ENCODE data around the gene SLC12A8.

SLC12A8 gene

GRCh38 chr3:125132815-125133214 lies 79.7 kb downstream of the SLC12A8 start:
- in situ Hi-C loops (cut with HindIII; ENCODE audit: low pct_unique_long_range_greater_than_20kb, low sequenced_read_pairs) = no loop called here
- DNase-seq (ENCODE audit: low read depth in 1 of 2, low spot score in 1 of 2) = no peak
- TF ChIP-seq JUND (IDR thresholded peaks at IDR 0.05; ENCODE audit: low read depth) = no peak

GRCh38 chr3:125129512-125129997 lies 83.0 kb downstream of the SLC12A8 start:
- DNase-seq (ENCODE audit: low read depth in 1 of 2, low spot score in 1 of 2) = peak in 1 of 2 experiments; percentile 12
- TF ChIP-seq JUND (IDR thresholded peaks at IDR 0.05; ENCODE audit: low read depth) = no peak
- in situ Hi-C loops (cut with HindIII; ENCODE audit: low pct_unique_long_range_greater_than_20kb, low sequenced_read_pairs) = no loop called here

- in situ Hi-C loops (cut with HindIII; ENCODE audit: low pct_unique_long_range_greater_than_20kb, low sequenced_read_pairs) = no loop called here
- no peak for TF ChIP-seq JUND (IDR thresholded peaks at IDR 0.05; ENCODE audit: low read depth)
- DNase-seq (ENCODE audit: low read depth in 1 of 2, low spot score in 1 of 2) = no peak
Measured at GRCh38 chr3:125128861-125129501, 83.6 kb downstream of the SLC12A8 start.

GRCh38 chr3:125126323-125126722 lies 86.2 kb downstream of the SLC12A8 start:
- in situ Hi-C loops (cut with HindIII; ENCODE audit: low pct_unique_long_range_greater_than_20kb, low sequenced_read_pairs) = no loop called here
- no peak for DNase-seq (ENCODE audit: low read depth in 1 of 2, low spot score in 1 of 2)
- TF ChIP-seq JUND (IDR thresholded peaks at IDR 0.05; ENCODE audit: low read depth) = no peak

GRCh38 chr3:125125821-125126245 lies 86.7 kb downstream of the SLC12A8 start:
- DNase-seq (ENCODE audit: low read depth in 1 of 2, low spot score in 1 of 2) = no peak
- in situ Hi-C loops (cut with HindIII; ENCODE audit: low pct_unique_long_range_greater_than_20kb, low sequenced_read_pairs) = no loop called here
- no peak for TF ChIP-seq JUND (IDR thresholded peaks at IDR 0.05; ENCODE audit: low read depth)

- TF ChIP-seq JUND (IDR thresholded peaks at IDR 0.05; ENCODE audit: low read depth) = no peak
- DNase-seq (ENCODE audit: low read depth in 1 of 2, low spot score in 1 of 2) = no peak
- in situ Hi-C loops (cut with HindIII; ENCODE audit: low pct_unique_long_range_greater_than_20kb, low sequenced_read_pairs) = no loop called here
Measured at GRCh38 chr3:125123451-125124305, 88.9 kb downstream of the SLC12A8 start.

- DNase-seq (ENCODE audit: low read depth in 1 of 2, low spot score in 1 of 2) = no peak
- TF ChIP-seq JUND (IDR thresholded peaks at IDR 0.05; ENCODE audit: low read depth) = no peak
- in situ Hi-C loops (cut with HindIII; ENCODE audit: low pct_unique_long_range_greater_than_20kb, low sequenced_read_pairs) = no loop called here
Measured at GRCh38 chr3:125121246-125122010, 91.1 kb downstream of the SLC12A8 start.

- no peak for DNase-seq (ENCODE audit: low read depth in 1 of 2, low spot score in 1 of 2)
- in situ Hi-C loops (cut with HindIII; ENCODE audit: low pct_unique_long_range_greater_than_20kb, low sequenced_read_pairs) = no loop called here
- TF ChIP-seq JUND (IDR thresholded peaks at IDR 0.05; ENCODE audit: low read depth) = no peak
Measured at GRCh38 chr3:125120379-125121122, 92.0 kb downstream of the SLC12A8 start.

- no peak for TF ChIP-seq JUND (IDR thresholded peaks at IDR 0.05; ENCODE audit: low read depth)
- in situ Hi-C loops (cut with HindIII; ENCODE audit: low pct_unique_long_range_greater_than_20kb, low sequenced_read_pairs) = no loop called here
- no peak for DNase-seq (ENCODE audit: low read depth in 1 of 2, low spot score in 1 of 2)
Measured at GRCh38 chr3:125119752-125120378, 92.7 kb downstream of the SLC12A8 start.

GRCh38 chr3:125118600-125118999 lies 93.9 kb downstream of the SLC12A8 start:
- TF ChIP-seq JUND (IDR thresholded peaks at IDR 0.05; ENCODE audit: low read depth) = no peak
- DNase-seq (ENCODE audit: low read depth in 1 of 2, low spot score in 1 of 2) = no peak
- in situ Hi-C loops (cut with HindIII; ENCODE audit: low pct_unique_long_range_greater_than_20kb, low sequenced_read_pairs) = no loop called here

GRCh38 chr3:125117631-125118191 lies 94.8 kb downstream of the SLC12A8 start:
- no peak for TF ChIP-seq JUND (IDR thresholded peaks at IDR 0.05; ENCODE audit: low read depth)
- no peak for DNase-seq (ENCODE audit: low read depth in 1 of 2, low spot score in 1 of 2)
- in situ Hi-C loops (cut with HindIII; ENCODE audit: low pct_unique_long_range_greater_than_20kb, low sequenced_read_pairs) = no loop called here

Measured in T47D (cell line).